ENCODE results near the gene ANKRD52. TPM values are rescaled to one million over a fixed set of nuclear protein-coding genes. Genes with fewer than 3 reads are reported as not detected.

ANKRD52 gene
- polyA plus RNA-seq, 1 experiment: 26.8 TPM

GRCh38 chr12:56248711-56249110 is 9.5 kb downstream of the ANKRD52 start:
- TF ChIP-seq, protein P1, sequence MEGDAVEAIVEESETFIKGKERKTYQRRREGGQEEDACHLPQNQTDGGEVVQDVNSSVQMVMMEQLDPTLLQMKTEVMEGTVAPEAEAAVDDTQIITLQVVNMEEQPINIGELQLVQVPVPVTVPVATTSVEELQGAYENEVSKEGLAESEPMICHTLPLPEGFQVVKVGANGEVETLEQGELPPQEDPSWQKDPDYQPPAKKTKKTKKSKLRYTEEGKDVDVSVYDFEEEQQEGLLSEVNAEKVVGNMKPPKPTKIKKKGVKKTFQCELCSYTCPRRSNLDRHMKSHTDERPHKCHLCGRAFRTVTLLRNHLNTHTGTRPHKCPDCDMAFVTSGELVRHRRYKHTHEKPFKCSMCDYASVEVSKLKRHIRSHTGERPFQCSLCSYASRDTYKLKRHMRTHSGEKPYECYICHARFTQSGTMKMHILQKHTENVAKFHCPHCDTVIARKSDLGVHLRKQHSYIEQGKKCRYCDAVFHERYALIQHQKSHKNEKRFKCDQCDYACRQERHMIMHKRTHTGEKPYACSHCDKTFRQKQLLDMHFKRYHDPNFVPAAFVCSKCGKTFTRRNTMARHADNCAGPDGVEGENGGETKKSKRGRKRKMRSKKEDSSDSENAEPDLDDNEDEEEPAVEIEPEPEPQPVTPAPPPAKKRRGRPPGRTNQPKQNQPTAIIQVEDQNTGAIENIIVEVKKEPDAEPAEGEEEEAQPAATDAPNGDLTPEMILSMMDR (IDR thresholded peaks at IDR 0.05; ENCODE audit: insufficient read depth, low read depth, low read length): no peak
- DNase-seq (ENCODE audit: low read depth): no peak
- CTCF ChIA-PET: interaction anchor here (1.8 to 6.2 kb wide), 4 partner anchors 8 to 129 kb away, joined by 5 to 40 read pairs (median 6); partner anchors contain the start of genes ANKRD52, RNF41 and SMARCC2
- POLR2A ChIA-PET: no interaction called here
- no peak overlapping the region for H3K4me3 ChIP-seq (ENCODE audit: low read depth, low read length)
- H3K27me3 ChIP-seq (ENCODE audit: control insufficient read depth, insufficient read depth, low read length): no peaks in the 10 kb centered on the region
- peaks cover 66% of the 10 kb centered on the region for H3K36me3 ChIP-seq (ENCODE audit: control insufficient read depth, insufficient read depth, low read length)

GRCh38 chr12:56247923-56248322 is 10.3 kb downstream of the ANKRD52 start:
- H3K4me3 ChIP-seq (ENCODE audit: low read depth, low read length): no peak overlapping the region
- TF ChIP-seq, protein P1 (IDR thresholded peaks at IDR 0.05; ENCODE audit: insufficient read depth, low read depth, low read length): no peak
- CTCF ChIA-PET: interaction anchor here (1.8 to 6.2 kb wide), 4 partner anchors 9 to 128 kb away, joined by 5 to 40 read pairs (median 6); partner anchors contain the start of genes ANKRD52, RNF41 and SMARCC2
- no peaks in the 10 kb centered on the region for H3K27me3 ChIP-seq (ENCODE audit: control insufficient read depth, insufficient read depth, low read length)
- POLR2A ChIA-PET: no interaction called here
- DNase-seq (ENCODE audit: low read depth): no peak
- peaks cover 62% of the 10 kb centered on the region for H3K36me3 ChIP-seq (ENCODE audit: control insufficient read depth, insufficient read depth, low read length)

- TF ChIP-seq, protein P1 (IDR thresholded peaks at IDR 0.05; ENCODE audit: insufficient read depth, low read depth, low read length): no peak
- Histone ChIP-seq H3K27me3 (ENCODE audit: control insufficient read depth, insufficient read depth, low read length) (no peaks in the 10 kb centered on the region), H3K4me3 (ENCODE audit: low read depth, low read length) (no peak overlapping the region), H3K36me3 (ENCODE audit: control insufficient read depth, insufficient read depth, low read length) (peaks cover 57% of the 10 kb centered on the region)
- CTCF ChIA-PET: interaction anchor here (1.0 to 6.2 kb wide), 4 partner anchors 9 to 55 kb away, joined by 3 to 40 read pairs (median 4); partner anchors contain the start of genes ANKRD52 and SMARCC2
- POLR2A ChIA-PET: no interaction called here
- DNase-seq (ENCODE audit: low read depth): no peak
Measured at GRCh38 chr12:56244494-56244893, 13.7 kb downstream of the ANKRD52 start.

GRCh38 chr12:56243731-56244181 is 14.4 kb downstream of the ANKRD52 start:
- H3K27me3 ChIP-seq (ENCODE audit: control insufficient read depth, insufficient read depth, low read length): no peaks in the 10 kb centered on the region
- POLR2A ChIA-PET: no interaction called here
- no peak for DNase-seq (ENCODE audit: low read depth)
- H3K36me3 ChIP-seq (ENCODE audit: control insufficient read depth, insufficient read depth, low read length): peaks cover 54% of the 10 kb centered on the region
- CTCF ChIA-PET: interaction anchor here (1.7 to 6.2 kb wide), 3 partner anchors 9 to 13 kb away, joined by 4 to 40 read pairs (median 4); partner anchors contain the start of gene ANKRD52
- TF ChIP-seq, protein P1 (IDR thresholded peaks at IDR 0.05; ENCODE audit: insufficient read depth, low read depth, low read length): no peak
- H3K4me3 ChIP-seq (ENCODE audit: low read depth, low read length): no peak overlapping the region

GRCh38 chr12:56242986-56243385 is 15.2 kb downstream of the ANKRD52 start:
- DNase-seq (ENCODE audit: low read depth): no peak
- H3K36me3 ChIP-seq (ENCODE audit: control insufficient read depth, insufficient read depth, low read length): peaks cover 46% of the 10 kb centered on the region
- no peak overlapping the region for H3K4me3 ChIP-seq (ENCODE audit: low read depth, low read length)
- H3K27me3 ChIP-seq (ENCODE audit: control insufficient read depth, insufficient read depth, low read length): no peaks in the 10 kb centered on the region
- ChIA-PET CTCF (interaction anchor here (1.7 kb wide), 1 partner anchor 10 kb away, joined by 4 read pairs; no protein-coding TSS in a partner anchor), POLR2A (no interaction called here)
- TF ChIP-seq, protein P1 (IDR thresholded peaks at IDR 0.05; ENCODE audit: insufficient read depth, low read depth, low read length): no peak

Measured in BJ (cell line).